IMR-90 (cell line): ENCODE measurements around the gene KCNH2. TPM values are rescaled to one million over a fixed set of nuclear protein-coding genes. Genes with fewer than 3 reads are reported as not detected.

Source experiments
- ATAC-seq: fragments of 200-7000 bp; cut with Tn5 transposase; 2 replicates; pipeline ENCODE4 v1.9.1; 2020; ENCODE audit warnings: low read depth, mild to moderate bottlenecking, moderate library complexity
- BruUV-seq: library from RNA; stranded (reverse); fragments of 400-500 nt; replicated peaks from 2 replicates; lab custom pipeline; 2021; lab: Mats Ljungman, UMichigan
- CTCF ChIA-PET: fragments of 300-600 bp; formaldehyde crosslinking; extraction: SDS; loops from one replicate; lab custom pipeline; 2021; ENCODE audit warnings: antibody characterized with exemption; lab: Yijun Ruan, JAX
- POLR2A ChIA-PET: fragments of 300-600 bp; sonication (Branson Sonifier 250); formaldehyde crosslinking; loops from one replicate; lab custom pipeline; 2022; ENCODE audit warnings: antibody characterized with exemption; ENCODE audit not compliant: unreplicated experiment; lab: Charles Lee
- DNase-seq: peaks from one replicate; pipeline ENCODE4 v3.0.0; 2013
- H2AFZ ChIP-seq: replicated peaks from 2 replicates; pipeline ENCODE3; 2013; ENCODE audit warnings: low read length, mild to moderate bottlenecking; ENCODE audit not compliant: poor library complexity
- H2AK5ac ChIP-seq: 2 replicates; pipeline ENCODE4 v1.6.1; 2013; ENCODE audit warnings: low read depth, low read length, inconsistent platforms
- H2AK9ac ChIP-seq: replicated peaks from 2 replicates; pipeline ENCODE3; 2013; ENCODE audit warnings: mild to moderate bottlenecking, low read depth, low read length, moderate library complexity; ENCODE audit not compliant: poor library complexity
- H2BK120ac ChIP-seq: 2 replicates; pipeline ENCODE4 v1.6.1; 2013; ENCODE audit warnings: low read depth, low read length, inconsistent platforms
- H2BK15ac ChIP-seq: 3 replicates; pipeline ENCODE4 v1.6.1; 2013; ENCODE audit warnings: low read depth, low read length, inconsistent platforms
- H2BK20ac ChIP-seq: 2 replicates; pipeline ENCODE4 v1.6.1; 2013; ENCODE audit warnings: low read depth, mild to moderate bottlenecking, inconsistent platforms, low read length, moderate library complexity
- H2BK5ac ChIP-seq: 2 replicates; pipeline ENCODE4 v1.6.1; 2013; ENCODE audit warnings: mild to moderate bottlenecking, low read depth, low read length, inconsistent platforms; ENCODE audit not compliant: poor library complexity, severe bottlenecking
- H3K14ac ChIP-seq: replicated peaks from 2 replicates; pipeline ENCODE4 v1.6.1; 2013; ENCODE audit warnings: low read depth, low read length, inconsistent platforms
- H3K18ac ChIP-seq: 2 replicates; pipeline ENCODE4 v1.6.1; 2013; ENCODE audit warnings: low read depth, low read length, control low read depth
- H3K23ac ChIP-seq: 2 replicates; pipeline ENCODE4 v1.6.1; 2013; ENCODE audit warnings: low read depth, low read length, inconsistent platforms
- H3K27ac ChIP-seq: 2 replicates; pipeline ENCODE4 v1.5.1; 2013; ENCODE audit warnings: mild to moderate bottlenecking, control low read depth, low read length; ENCODE audit not compliant: insufficient read depth
- H3K27me3 ChIP-seq: 2 replicates; pipeline ENCODE4 v1.6.1; 2013; ENCODE audit warnings: low read length; ENCODE audit not compliant: control insufficient read depth, insufficient read depth
- H3K36me3 ChIP-seq: 2 replicates; pipeline ENCODE4 v1.6.1; 2013; ENCODE audit warnings: low read length, mixed read lengths; ENCODE audit not compliant: control insufficient read depth, insufficient read depth
- H3K4ac ChIP-seq: 2 replicates; pipeline ENCODE4 v1.6.1; 2013; ENCODE audit warnings: low read depth, low read length, inconsistent platforms
- H3K4me1 ChIP-seq: 2 replicates; pipeline ENCODE4 v1.6.1; 2013; ENCODE audit warnings: low read length, mixed read lengths; ENCODE audit not compliant: control insufficient read depth, insufficient read depth
- H3K4me2 ChIP-seq: 2 replicates; pipeline ENCODE4 v1.6.1; 2013; ENCODE audit warnings: low read depth, mild to moderate bottlenecking, control low read depth, low read length, moderate library complexity
- H3K4me3 ChIP-seq: 2 replicates; pipeline ENCODE4 v1.5.1; 2013; ENCODE audit warnings: low read depth, mild to moderate bottlenecking, control low read depth, low read length, moderate library complexity; ENCODE audit not compliant: insufficient read depth
- H3K56ac ChIP-seq: 2 replicates; pipeline ENCODE4 v1.6.1; 2013; ENCODE audit warnings: low read length, inconsistent platforms; ENCODE audit not compliant: insufficient read depth; ENCODE audit errors: extremely low read depth
- H3K79me1 ChIP-seq, 2 experiments: 2 replicates each; pipeline ENCODE4 v1.6.1; 2013; ENCODE audit warnings: low read length in 2 of 2, inconsistent platforms in 1 of 2, low read depth in 1 of 2
- H3K9ac ChIP-seq: 2 replicates; pipeline ENCODE4 v1.6.1; 2013; ENCODE audit warnings: low read depth, low read length, control low read depth
- H3K9me1 ChIP-seq: 2 replicates; pipeline ENCODE4 v1.6.1; 2013; ENCODE audit warnings: low read length, inconsistent platforms; ENCODE audit not compliant: insufficient read depth
- H3K9me3 ChIP-seq: 2 replicates; pipeline ENCODE4 v1.6.1; 2013; ENCODE audit warnings: low read length; ENCODE audit not compliant: control insufficient read depth, insufficient read depth
- H4K20me1 ChIP-seq: 2 replicates; pipeline ENCODE4 v1.6.1; 2013; ENCODE audit warnings: low read length, inconsistent platforms; ENCODE audit not compliant: insufficient read depth
- H4K5ac ChIP-seq: 2 replicates; pipeline ENCODE4 v1.6.1; 2013; ENCODE audit warnings: mild to moderate bottlenecking, low read depth, low read length, control low read depth
- H4K8ac ChIP-seq, 2 experiments: 2 replicates each; pipeline ENCODE4 v1.6.1; 2013; ENCODE audit warnings: low read depth in 2 of 2, low read length in 2 of 2, control low read depth in 1 of 2, inconsistent platforms in 1 of 2
- H4K91ac ChIP-seq: 2 replicates; pipeline ENCODE4 v1.6.1; 2013; ENCODE audit warnings: low read depth, low read length, inconsistent platforms; ENCODE audit not compliant: insufficient read depth
- BHLHE40 ChIP-seq: fragments of 150-350 bp; IDR thresholded peaks from 2 replicates; pipeline ENCODE4 v1.6.1; 2016; ENCODE audit warnings: mild to moderate bottlenecking, low read depth, low read length
- CEBPB ChIP-seq: IDR thresholded peaks from 2 replicates; pipeline ENCODE4 v1.6.1; 2012; ENCODE audit warnings: low read depth, low read length, improper control_type of control experiment
- FOS ChIP-seq: fragments of 150-350 bp; IDR thresholded peaks from 2 replicates; pipeline ENCODE4 v1.6.1; 2016; ENCODE audit warnings: low read depth, low read length
- MAFK ChIP-seq: IDR thresholded peaks from 2 replicates; pipeline ENCODE4 v1.6.1; 2012; ENCODE audit warnings: low read depth, low read length, improper control_type of control experiment
- MXI1 ChIP-seq: IDR thresholded peaks from 2 replicates; pipeline ENCODE4 v1.6.1; 2012; ENCODE audit warnings: low read depth, mild to moderate bottlenecking, low read length, moderate library complexity, borderline replicate concordance
- NFE2L2 ChIP-seq: fragments of 150-350 bp; IDR thresholded peaks from 2 replicates; pipeline ENCODE4 v1.6.1; 2016; ENCODE audit warnings: low read depth, mild to moderate bottlenecking, low read length
- POLR2A ChIP-seq: IDR thresholded peaks from 2 replicates; pipeline ENCODE4 v1.6.1; 2012; ENCODE audit warnings: mild to moderate bottlenecking, low read depth, low read length
- RFX5 ChIP-seq: IDR thresholded peaks from 2 replicates; pipeline ENCODE4 v1.8.0; 2012; ENCODE audit warnings: low read depth, mild to moderate bottlenecking, low read length, moderate library complexity
- SMC3 ChIP-seq: fragments of 150-350 bp; IDR thresholded peaks from 2 replicates; pipeline ENCODE4 v1.6.1; 2016; ENCODE audit warnings: low read depth, mild to moderate bottlenecking, antibody characterized with exemption, low read length, moderate library complexity
- WGBS, 2 experiments: methylation state at CpG; one replicate each; pipeline versions ENCODE4 v1.1.5 to v1.1.7; 2013; ENCODE audit warnings: missing lambda C conversion rate in 2 of 2; ENCODE audit not compliant: insufficient read length in 1 of 2; ENCODE audit errors: extremely low coverage in 2 of 2; 5-methylcytosine and 5-hydroxymethylcytosine counted together
- dilution Hi-C: fragments of 300-500 bp; cut with HindIII; formaldehyde crosslinking; loops from one replicate; pipeline ENCODE4 v1.14.3; 2018; ENCODE audit warnings: low sequenced_read_pairs; ENCODE audit not compliant: unreplicated experiment
- in situ Hi-C: fragments of 300-500 bp; cut with MboI; formaldehyde crosslinking; loops from 3 replicates; pipeline ENCODE4 v1.14.3; 2019; ENCODE audit warnings: low sequenced_read_pairs, inconsistent platforms, mixed read lengths
- intact Hi-C: fragments of 100-400 bp; cut with micrococcal nuclease; formaldehyde crosslinking; loops from 2 replicates; pipeline ENCODE4 v1.10.0; 2022
- polyA plus RNA-seq, 3 experiments: library from polyadenylated mRNA; depleted of rRNA; stranded (reverse); fragments of >200 nt; gene quantifications; 2 replicates each; pipeline ENCODE4 v1.2.3, GENCODE V29; 2012; ENCODE audit warnings: low replicate concordance in 1 of 3
- total RNA-seq: library from RNA; depleted of rRNA; stranded (reverse); fragments of >200 nt; gene quantifications from 2 replicates; pipeline ENCODE4 v1.2.3, GENCODE V29; 2012
- TF ChIP-seq, protein P1 (sequence below): fragments of 150-350 bp; IDR thresholded peaks from 2 replicates; pipeline ENCODE4 v1.6.1; 2017; ENCODE audit warnings: mild to moderate bottlenecking, antibody characterized with exemption, low read length, low read depth
- TF ChIP-seq, protein P2 (sequence below): fragments of 150-350 bp; IDR thresholded peaks from 2 replicates; pipeline ENCODE4 v1.6.1; 2016; ENCODE audit warnings: low read depth, mild to moderate bottlenecking, low read length, moderate library complexity, borderline replicate concordance

KCNH2 gene
- total and polyA plus RNA-seq, 2 of the 4 experiments (the other 2 are of a cell fraction) = 0.90 to 2.1 TPM

DNA sequence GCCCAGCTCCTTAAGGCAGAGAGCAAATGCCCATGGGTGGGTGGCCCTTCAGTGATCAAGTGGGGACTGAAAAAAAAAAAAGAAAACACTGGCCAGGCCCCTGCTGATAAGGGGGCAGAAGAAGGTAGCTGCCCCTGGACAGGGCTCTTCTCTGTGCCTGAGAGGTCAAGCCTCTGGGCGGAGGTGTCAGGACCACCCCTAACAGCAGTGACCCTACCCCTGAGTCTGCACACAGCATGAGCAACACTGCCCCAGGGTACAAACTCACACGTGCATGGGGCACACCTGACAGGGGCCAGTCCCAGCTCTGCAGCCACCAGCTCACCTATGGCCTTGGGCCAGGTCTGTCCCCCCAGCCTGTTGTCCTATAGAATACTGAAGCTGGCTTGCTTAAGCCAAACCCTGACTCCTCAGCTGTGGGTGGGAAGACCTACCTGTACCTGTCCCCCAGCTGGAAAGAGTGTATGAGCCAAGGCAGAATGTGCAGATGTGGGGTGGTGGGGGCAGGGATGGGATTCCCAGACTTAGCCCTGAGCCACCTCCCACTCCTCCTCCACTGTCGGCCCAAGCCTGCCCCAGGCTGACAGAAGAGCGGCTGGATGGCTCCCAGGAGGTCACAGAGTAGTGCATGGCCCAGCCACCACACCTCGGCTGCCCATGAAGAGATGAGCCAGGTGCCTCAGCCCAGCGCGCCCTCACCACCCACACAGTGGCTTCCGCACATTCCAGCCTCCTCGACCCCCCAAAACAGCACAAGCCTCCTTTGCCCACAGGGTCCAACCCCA, 23.7 kb downstream of the KCNH2 start:
- Histone ChIP-seq H4K8ac (no peak overlapping the region), H3K27me3 (no peaks in the 10 kb centered on the region), H3K4me3 (no peak overlapping the region), H3K18ac (no peak overlapping the region), H3K4me1 (peaks cover 11% of the 10 kb centered on the region; the same call in 1 of the 2 replicates), H4K20me1 (no peaks in the 10 kb centered on the region; the same call in 1 of the 2 replicates), H3K23ac (no peak overlapping the region), H3K27ac (no peak overlapping the region), H3K9me1 (no peaks in the 10 kb centered on the region), H3K36me3 (peaks cover 10% of the 10 kb centered on the region; the same call in 1 of the 2 replicates), H2BK15ac (no peak overlapping the region), H2AFZ (no peak overlapping the region), H3K4ac (no peak overlapping the region), H2BK5ac (no peak overlapping the region), H2BK120ac (no peak overlapping the region), H3K56ac (no peak overlapping the region), H2BK20ac (no peak overlapping the region), H4K5ac (no peak overlapping the region), H2AK9ac (no peak overlapping the region), H3K4me2 (no peak overlapping the region), H3K14ac (no peak overlapping the region), H3K9ac (no peak overlapping the region), H3K9me3 (no peaks in the 10 kb centered on the region), H3K79me1 (no peaks in the 10 kb centered on the region), H2AK5ac (no peak overlapping the region), H4K91ac (no peak overlapping the region)
- WGBS, 2 experiments = 70% methylated on average over 3 of the region's 9 CpGs; no CpG with 5 or more reads in 1 of the 2 experiments
- no peak for TF ChIP-seq CEBPB
- no peak for TF ChIP-seq SMC3
- no peak for TF ChIP-seq MXI1
- no peak for TF ChIP-seq NFE2L2
- TF ChIP-seq, protein P1, sequence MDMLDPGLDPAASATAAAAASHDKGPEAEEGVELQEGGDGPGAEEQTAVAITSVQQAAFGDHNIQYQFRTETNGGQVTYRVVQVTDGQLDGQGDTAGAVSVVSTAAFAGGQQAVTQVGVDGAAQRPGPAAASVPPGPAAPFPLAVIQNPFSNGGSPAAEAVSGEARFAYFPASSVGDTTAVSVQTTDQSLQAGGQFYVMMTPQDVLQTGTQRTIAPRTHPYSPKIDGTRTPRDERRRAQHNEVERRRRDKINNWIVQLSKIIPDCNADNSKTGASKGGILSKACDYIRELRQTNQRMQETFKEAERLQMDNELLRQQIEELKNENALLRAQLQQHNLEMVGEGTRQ = no peak
- no peak for TF ChIP-seq RFX5
- TF ChIP-seq, protein P2, sequence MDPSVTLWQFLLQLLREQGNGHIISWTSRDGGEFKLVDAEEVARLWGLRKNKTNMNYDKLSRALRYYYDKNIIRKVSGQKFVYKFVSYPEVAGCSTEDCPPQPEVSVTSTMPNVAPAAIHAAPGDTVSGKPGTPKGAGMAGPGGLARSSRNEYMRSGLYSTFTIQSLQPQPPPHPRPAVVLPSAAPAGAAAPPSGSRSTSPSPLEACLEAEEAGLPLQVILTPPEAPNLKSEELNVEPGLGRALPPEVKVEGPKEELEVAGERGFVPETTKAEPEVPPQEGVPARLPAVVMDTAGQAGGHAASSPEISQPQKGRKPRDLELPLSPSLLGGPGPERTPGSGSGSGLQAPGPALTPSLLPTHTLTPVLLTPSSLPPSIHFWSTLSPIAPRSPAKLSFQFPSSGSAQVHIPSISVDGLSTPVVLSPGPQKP = no peak
- TF ChIP-seq POLR2A = no peak
- TF ChIP-seq BHLHE40 = no peak
- TF ChIP-seq MAFK = no peak
- no peak for TF ChIP-seq FOS
- no TSS peak for BruUV-seq
- in situ Hi-C loops = no loop called here
- intact Hi-C loops = no loop called here
- CTCF ChIA-PET = interaction anchor here (1.1 to 1.5 kb wide), 2 partner anchors 9 to 56 kb away, joined by 3 to 5 read pairs; no protein-coding TSS in a partner anchor
- POLR2A ChIA-PET = no interaction called here
- ATAC-seq (no peak), DNase-seq (no peak)
- dilution Hi-C loops = no loop called here
